ENCODE measurements around the gene RASGRP3.
A peak's percentile ranks its signal among the peaks of the same experiment; 100 is the strongest.

RASGRP3 gene, protein sequence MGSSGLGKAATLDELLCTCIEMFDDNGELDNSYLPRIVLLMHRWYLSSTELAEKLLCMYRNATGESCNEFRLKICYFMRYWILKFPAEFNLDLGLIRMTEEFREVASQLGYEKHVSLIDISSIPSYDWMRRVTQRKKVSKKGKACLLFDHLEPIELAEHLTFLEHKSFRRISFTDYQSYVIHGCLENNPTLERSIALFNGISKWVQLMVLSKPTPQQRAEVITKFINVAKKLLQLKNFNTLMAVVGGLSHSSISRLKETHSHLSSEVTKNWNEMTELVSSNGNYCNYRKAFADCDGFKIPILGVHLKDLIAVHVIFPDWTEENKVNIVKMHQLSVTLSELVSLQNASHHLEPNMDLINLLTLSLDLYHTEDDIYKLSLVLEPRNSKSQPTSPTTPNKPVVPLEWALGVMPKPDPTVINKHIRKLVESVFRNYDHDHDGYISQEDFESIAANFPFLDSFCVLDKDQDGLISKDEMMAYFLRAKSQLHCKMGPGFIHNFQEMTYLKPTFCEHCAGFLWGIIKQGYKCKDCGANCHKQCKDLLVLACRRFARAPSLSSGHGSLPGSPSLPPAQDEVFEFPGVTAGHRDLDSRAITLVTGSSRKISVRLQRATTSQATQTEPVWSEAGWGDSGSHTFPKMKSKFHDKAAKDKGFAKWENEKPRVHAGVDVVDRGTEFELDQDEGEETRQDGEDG

DNA sequence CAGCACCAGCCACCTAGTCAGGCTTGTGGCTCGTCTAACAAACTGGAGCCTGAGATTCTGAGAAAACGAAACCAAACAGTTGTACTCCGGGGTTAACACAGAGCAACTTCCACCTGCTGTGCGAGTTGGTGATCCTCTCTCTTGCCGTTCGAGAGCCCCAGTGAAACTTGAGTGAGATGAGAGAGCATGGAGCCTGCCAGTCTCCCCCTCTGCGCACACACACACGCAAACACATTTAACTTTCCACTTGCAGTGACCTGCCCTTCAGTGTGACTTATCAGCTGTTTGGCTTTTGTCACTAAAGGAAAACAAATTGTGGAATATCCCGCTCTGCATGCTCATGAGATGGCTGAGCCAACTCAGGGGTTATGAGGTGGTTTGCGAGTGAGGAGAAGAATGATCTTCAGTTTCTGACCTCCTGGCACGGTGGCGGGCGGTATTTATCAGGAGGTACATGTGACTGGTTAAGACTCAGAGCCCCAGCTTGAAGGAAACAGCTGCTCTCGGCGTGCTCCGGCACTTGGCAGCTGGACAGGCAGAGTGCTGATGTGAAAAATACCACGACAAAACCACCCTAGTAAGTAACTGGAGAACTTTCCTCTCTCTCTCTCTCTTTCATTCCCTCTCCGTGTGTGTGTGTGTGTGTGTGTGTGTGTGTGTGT lies at the start of gene RASGRP3:
Gene RASGRP3, plus strand, starts transcription at position 519 of the 662 bp plus-strand sequence. CDS start 38,488 bp downstream, outside the sequence.
- H3K27ac ChIP-seq (ENCODE audit: poor library complexity, severe bottlenecking) = no peak within 1 kb of the TSS
- DNase-seq (ENCODE audit: low spot score) = no peak
- peak; percentile 86 for ATAC-seq (ENCODE audit: low read depth)
- H3K4me3 ChIP-seq (ENCODE audit: severe bottlenecking) = peak within 1 kb of the TSS; percentile 40
- no peaks in the 10 kb centered on the region for H3K9me3 ChIP-seq (ENCODE audit: severe bottlenecking)
- TF ChIP-seq, protein P1, sequence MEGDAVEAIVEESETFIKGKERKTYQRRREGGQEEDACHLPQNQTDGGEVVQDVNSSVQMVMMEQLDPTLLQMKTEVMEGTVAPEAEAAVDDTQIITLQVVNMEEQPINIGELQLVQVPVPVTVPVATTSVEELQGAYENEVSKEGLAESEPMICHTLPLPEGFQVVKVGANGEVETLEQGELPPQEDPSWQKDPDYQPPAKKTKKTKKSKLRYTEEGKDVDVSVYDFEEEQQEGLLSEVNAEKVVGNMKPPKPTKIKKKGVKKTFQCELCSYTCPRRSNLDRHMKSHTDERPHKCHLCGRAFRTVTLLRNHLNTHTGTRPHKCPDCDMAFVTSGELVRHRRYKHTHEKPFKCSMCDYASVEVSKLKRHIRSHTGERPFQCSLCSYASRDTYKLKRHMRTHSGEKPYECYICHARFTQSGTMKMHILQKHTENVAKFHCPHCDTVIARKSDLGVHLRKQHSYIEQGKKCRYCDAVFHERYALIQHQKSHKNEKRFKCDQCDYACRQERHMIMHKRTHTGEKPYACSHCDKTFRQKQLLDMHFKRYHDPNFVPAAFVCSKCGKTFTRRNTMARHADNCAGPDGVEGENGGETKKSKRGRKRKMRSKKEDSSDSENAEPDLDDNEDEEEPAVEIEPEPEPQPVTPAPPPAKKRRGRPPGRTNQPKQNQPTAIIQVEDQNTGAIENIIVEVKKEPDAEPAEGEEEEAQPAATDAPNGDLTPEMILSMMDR (IDR thresholded peaks at IDR 0.05; ENCODE audit: poor library complexity, severe bottlenecking) = no peak
- H3K27me3 ChIP-seq (ENCODE audit: insufficient read depth, poor library complexity, severe bottlenecking) = no peaks in the 10 kb centered on the region
- H3K4me1 ChIP-seq (ENCODE audit: insufficient read depth, poor library complexity, severe bottlenecking) = no peaks in the 10 kb centered on the region
- H3K36me3 ChIP-seq (ENCODE audit: low read depth) = no peaks in the 10 kb centered on the region

DNA sequence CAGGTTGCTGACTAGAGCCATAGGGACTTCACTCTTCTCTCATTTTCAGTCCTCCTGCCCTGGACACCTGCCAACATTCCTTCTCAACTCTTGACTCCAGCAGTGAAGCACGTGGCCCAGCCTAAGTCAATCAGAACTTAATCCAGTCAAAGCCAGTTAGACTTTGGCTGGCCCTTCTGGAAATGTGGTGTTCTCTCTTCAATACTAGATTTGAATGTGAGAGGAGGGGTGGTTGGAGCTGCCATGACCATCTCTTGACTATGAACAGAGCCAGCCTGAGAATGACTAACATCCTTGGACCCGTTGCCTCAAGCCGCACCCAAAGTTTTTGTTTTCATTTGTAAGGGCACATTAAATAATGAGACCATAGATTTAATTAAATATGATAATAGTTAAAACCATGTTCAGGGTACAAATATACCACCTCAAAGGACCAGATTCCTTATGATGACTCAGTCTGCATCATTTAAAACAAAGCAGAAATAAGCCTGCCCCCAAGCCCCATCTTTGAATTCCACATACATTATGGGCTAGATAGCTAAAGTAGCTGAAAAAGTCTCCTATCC lies 49.7 kb upstream of the RASGRP3 start:
- Histone ChIP-seq H3K27ac (ENCODE audit: poor library complexity, severe bottlenecking) (no peak overlapping the region), H3K27me3 (ENCODE audit: insufficient read depth, poor library complexity, severe bottlenecking) (no peaks in the 10 kb centered on the region), H3K9me3 (ENCODE audit: severe bottlenecking) (no peaks in the 10 kb centered on the region), H3K4me1 (ENCODE audit: insufficient read depth, poor library complexity, severe bottlenecking) (no peaks in the 10 kb centered on the region), H3K4me3 (ENCODE audit: severe bottlenecking) (no peak overlapping the region), H3K36me3 (ENCODE audit: low read depth) (no peaks in the 10 kb centered on the region)
- TF ChIP-seq, protein P1 (IDR thresholded peaks at IDR 0.05; ENCODE audit: poor library complexity, severe bottlenecking) = no peak
- DNase-seq (ENCODE audit: low spot score) (no peak), ATAC-seq (ENCODE audit: low read depth) (no peak)

DNA sequence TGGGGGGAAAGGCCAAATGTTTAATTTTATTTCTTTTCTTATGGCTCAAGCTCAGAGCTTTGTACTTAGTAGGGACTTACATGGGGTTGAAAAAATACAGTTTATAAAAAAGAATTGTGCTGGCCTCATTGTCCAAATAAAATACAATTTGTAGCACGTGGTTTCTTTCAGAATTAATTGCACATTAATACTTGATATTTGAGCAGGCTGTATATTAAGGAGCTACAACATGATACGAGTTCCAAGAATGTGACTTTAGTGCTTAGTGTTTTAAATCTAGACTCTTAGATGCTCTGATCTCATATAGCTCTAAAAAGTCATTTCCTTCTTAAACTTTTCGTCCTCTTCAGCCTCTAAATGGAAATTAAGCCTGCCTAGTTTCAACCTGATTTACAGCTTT lies 46.4 kb upstream of the RASGRP3 start:
- H3K9me3 ChIP-seq (ENCODE audit: severe bottlenecking) = no peaks in the 10 kb centered on the region
- H3K27me3 ChIP-seq (ENCODE audit: insufficient read depth, poor library complexity, severe bottlenecking) = no peaks in the 10 kb centered on the region
- H3K4me3 ChIP-seq (ENCODE audit: severe bottlenecking) = no peak overlapping the region
- no peak overlapping the region for H3K27ac ChIP-seq (ENCODE audit: poor library complexity, severe bottlenecking)
- DNase-seq (ENCODE audit: low spot score) (no peak), ATAC-seq (ENCODE audit: low read depth) (no peak)
- no peaks in the 10 kb centered on the region for H3K36me3 ChIP-seq (ENCODE audit: low read depth)
- H3K4me1 ChIP-seq (ENCODE audit: insufficient read depth, poor library complexity, severe bottlenecking) = no peaks in the 10 kb centered on the region
- TF ChIP-seq, protein P1 (IDR thresholded peaks at IDR 0.05; ENCODE audit: poor library complexity, severe bottlenecking) = no peak

- DNase-seq (ENCODE audit: low spot score) (no peak), ATAC-seq (ENCODE audit: low read depth) (no peak)
- no peak overlapping the region for H3K27ac ChIP-seq (ENCODE audit: poor library complexity, severe bottlenecking)
- no peaks in the 10 kb centered on the region for H3K36me3 ChIP-seq (ENCODE audit: low read depth)
- no peaks in the 10 kb centered on the region for H3K4me1 ChIP-seq (ENCODE audit: insufficient read depth, poor library complexity, severe bottlenecking)
- no peaks in the 10 kb centered on the region for H3K27me3 ChIP-seq (ENCODE audit: insufficient read depth, poor library complexity, severe bottlenecking)
- TF ChIP-seq, protein P1 (IDR thresholded peaks at IDR 0.05; ENCODE audit: poor library complexity, severe bottlenecking) = no peak
- H3K4me3 ChIP-seq (ENCODE audit: severe bottlenecking) = no peak overlapping the region
- no peaks in the 10 kb centered on the region for H3K9me3 ChIP-seq (ENCODE audit: severe bottlenecking)
These were observed 45.6 kb upstream of the RASGRP3 start for GRCh38 chr2:33430856-33431255.
